ENCODE results near the gene MTHFS.
"Not testable (repeated sequence)": the region's sequence is repeated elsewhere in the genome, so short reads cannot be mapped to it uniquely, and the experiment has no call there.

The MTHFS gene

DNA sequence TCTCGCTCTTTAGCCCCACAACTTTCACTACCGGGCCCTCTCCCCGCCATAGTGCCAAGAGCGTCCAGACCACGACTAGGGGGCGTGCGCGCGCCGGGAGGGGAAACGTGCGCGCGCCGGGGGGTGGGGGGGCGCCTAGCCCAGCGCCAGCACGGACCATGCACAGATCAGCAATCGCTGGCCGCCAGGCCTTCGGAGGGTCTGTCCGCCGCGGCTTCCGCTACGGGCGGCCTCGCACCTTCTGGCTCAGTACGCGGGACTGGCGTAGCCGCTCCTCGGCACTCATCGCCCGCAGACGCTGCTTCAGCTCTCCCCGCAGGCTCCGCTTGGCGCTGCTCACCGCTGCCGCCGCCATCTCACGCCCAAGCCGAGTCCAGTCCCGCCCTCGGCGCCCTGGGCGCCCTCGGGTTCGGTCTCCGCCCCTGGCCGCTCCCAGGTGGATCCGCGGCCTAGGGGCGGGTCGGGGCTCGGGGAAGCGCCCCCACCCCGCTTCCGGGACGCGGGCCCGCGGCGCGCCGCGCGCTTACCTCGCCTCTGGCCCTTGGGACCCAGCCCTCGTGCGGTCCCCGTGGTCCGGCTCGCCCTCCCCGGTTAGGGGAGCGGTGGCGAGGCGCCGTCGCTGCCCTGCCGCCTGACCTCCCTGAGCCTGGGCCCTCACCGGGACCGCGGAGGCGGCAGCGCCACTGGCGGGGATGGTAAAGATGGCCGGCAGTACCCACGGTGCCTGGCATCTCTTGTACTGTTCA, at the start of gene MTHFS:
Gene MTHFS (minus strand): TSS at position 381 of the 746 bp plus-strand sequence. CDS start 26 bp downstream, at position 355.
- Mint-ChIP-seq H3K4me3 (peak within 1 kb of the TSS; percentile 94), H3K36me3 (peaks cover 27% of the 10 kb centered on the region), H3K27me3 (no peaks in the 10 kb centered on the region), H3K9me3 (peaks cover 3% of the 10 kb centered on the region), H3K4me1 (peaks cover 48% of the 10 kb centered on the region), H3K27ac (peak within 1 kb of the TSS; percentile 95)
- peak; percentile 94 for ATAC-seq

- no peak overlapping the region for H3K4me3 Mint-ChIP-seq
- ATAC-seq: no peak
- H3K36me3 Mint-ChIP-seq: no peaks in the 10 kb centered on the region
- H3K9me3 Mint-ChIP-seq: no peaks in the 10 kb centered on the region
- no peaks in the 10 kb centered on the region for H3K27me3 Mint-ChIP-seq
- H3K27ac Mint-ChIP-seq: no peak overlapping the region
- H3K4me1 Mint-ChIP-seq: peaks cover 29% of the 10 kb centered on the region
Observed at GRCh38 chr15:79944622-79945021, 47.8 kb upstream of the MTHFS start.

GRCh38 chr15:79943820-79944219, 47.0 kb upstream of the MTHFS start:
- no peak for ATAC-seq
- no peak overlapping the region for H3K27ac Mint-ChIP-seq
- H3K4me1 Mint-ChIP-seq: peaks cover 27% of the 10 kb centered on the region
- no peak overlapping the region for H3K4me3 Mint-ChIP-seq
- no peaks in the 10 kb centered on the region for H3K9me3 Mint-ChIP-seq
- H3K36me3 Mint-ChIP-seq: no peaks in the 10 kb centered on the region
- H3K27me3 Mint-ChIP-seq: no peaks in the 10 kb centered on the region

DNA sequence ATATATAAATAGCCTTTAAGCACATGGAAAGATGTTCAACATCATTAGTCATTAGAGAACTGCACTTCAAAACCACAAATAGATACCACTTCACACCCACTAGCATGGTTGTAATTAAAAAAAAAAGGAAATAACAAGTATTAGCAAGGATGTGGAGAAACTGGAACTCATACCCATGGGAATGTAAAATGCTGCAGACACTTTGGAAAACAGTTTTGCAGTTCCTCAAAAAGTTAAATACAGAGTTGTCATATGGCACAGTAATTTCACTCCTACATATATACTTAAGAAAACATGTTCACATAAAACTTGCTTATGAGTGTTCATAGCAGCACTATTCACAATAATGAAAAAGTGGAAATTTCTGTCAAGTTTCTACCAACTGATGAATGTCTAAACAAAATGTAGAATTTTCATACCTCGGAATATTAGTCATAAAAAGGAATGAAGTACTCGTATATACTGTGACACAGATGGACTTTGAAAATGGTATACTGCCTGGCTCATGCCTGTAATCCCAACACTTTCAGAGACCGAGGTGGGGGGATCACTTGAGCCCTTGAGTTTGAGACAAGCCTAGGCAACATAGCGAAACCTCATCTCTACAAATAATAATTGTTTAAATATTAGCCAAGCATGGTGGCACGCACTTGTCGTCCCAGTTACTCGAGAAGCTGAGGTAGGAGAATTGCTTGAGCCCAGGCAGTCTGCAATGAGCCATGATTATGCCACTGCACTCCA, 46.1 kb upstream of the MTHFS start:
- no peak overlapping the region for H3K27ac Mint-ChIP-seq
- H3K9me3 Mint-ChIP-seq: no peaks in the 10 kb centered on the region
- ATAC-seq: no peak

GRCh38 chr15:79939399-79939798, 42.6 kb upstream of the MTHFS start:
- peaks cover 7% of the 10 kb centered on the region for H3K4me1 Mint-ChIP-seq
- no peak overlapping the region for H3K27ac Mint-ChIP-seq
- no peak overlapping the region for H3K4me3 Mint-ChIP-seq
- ATAC-seq: no peak
- no peaks in the 10 kb centered on the region for H3K9me3 Mint-ChIP-seq
- H3K36me3 Mint-ChIP-seq: no peaks in the 10 kb centered on the region
- H3K27me3 Mint-ChIP-seq: no peaks in the 10 kb centered on the region

More for the DNA sequence above, 46.1 kb upstream of the MTHFS start:
- peaks cover 18% of the 10 kb centered on the region for H3K4me1 Mint-ChIP-seq
- no peak overlapping the region for H3K4me3 Mint-ChIP-seq
- H3K27me3 Mint-ChIP-seq: no peaks in the 10 kb centered on the region
- no peaks in the 10 kb centered on the region for H3K36me3 Mint-ChIP-seq

DNA sequence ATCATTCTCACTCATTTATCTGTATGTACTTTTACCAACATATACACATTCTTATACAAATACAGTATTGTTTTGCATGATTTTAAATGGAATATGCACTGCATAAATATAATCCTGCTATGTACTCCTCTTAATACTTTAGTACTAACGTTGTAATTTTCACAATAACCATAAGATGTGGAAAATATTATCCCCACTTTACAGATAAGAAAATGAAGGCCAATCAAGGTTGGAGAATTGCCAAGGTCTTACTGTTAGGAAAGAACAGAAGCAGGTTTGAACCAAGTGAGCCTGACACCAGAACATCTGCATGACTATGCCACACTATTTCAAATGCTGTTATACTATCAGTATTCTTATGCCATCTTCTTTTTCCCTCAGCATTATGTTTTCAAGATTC, 41.3 kb upstream of the MTHFS start:
- no peak for ATAC-seq
- Mint-ChIP-seq H3K27me3 (no peaks in the 10 kb centered on the region), H3K27ac (no peak overlapping the region), H3K36me3 (no peaks in the 10 kb centered on the region), H3K9me3 (no peaks in the 10 kb centered on the region), H3K4me3 (no peak overlapping the region), H3K4me1 (peaks cover 7% of the 10 kb centered on the region)

DNA sequence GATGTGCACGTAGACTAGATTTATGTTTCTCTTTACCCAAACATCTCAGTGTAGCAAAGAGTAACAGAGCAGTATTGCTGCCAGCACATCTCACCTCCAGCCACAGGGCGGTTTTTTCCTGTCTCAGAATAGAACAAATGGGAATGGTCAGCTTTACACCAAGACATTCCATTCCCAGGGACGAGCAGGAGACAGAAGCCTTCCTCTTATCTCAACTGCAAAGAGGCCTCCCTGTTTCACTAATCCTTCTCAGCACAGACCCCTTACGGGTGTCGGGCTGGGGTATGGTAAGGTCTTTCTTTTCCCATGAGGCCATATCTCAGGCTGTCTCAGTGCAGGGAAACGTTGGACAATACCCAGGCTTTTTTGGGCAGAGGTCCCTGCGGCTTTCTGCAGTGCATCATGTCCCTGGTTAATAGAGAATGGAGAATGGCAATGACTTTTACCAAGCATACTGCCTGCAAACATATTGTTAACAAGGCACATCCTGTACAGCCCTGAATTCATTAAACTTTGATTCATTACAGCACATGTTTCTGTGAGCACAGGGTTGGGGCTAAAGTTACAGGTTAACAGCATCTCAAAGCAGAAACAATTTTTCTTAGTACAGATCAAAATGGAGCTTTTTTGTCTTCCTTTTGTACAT, 38.9 kb upstream of the MTHFS start:
- H3K36me3 Mint-ChIP-seq, H3K27me3 Mint-ChIP-seq, H3K4me1 Mint-ChIP-seq, H3K4me3 Mint-ChIP-seq, H3K9me3 Mint-ChIP-seq, H3K27ac Mint-ChIP-seq, ATAC-seq: not testable (repeated sequence)

DNA sequence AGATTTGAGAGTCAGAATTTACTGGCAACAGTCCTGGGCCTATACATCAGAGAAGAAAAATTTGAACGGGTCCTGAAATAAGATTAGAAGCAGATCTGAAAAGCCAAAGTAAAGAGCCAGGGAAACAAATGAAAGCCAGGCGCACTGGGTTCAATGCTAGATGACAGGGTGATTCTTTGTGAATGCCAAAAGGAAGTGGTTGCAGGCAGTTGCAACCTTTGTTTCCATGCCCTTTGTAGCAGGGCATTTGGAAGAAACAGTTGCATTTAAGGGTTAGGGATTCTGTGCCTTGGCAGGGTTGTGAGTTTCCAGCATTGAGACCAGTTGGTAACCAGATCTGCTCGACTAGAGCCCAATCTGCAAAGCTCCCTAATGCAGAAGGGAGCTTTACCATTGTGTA, 36.4 kb upstream of the MTHFS start:
- Mint-ChIP-seq H3K9me3 (no peaks in the 10 kb centered on the region), H3K4me1 (no peaks in the 10 kb centered on the region), H3K36me3 (no peaks in the 10 kb centered on the region), H3K4me3 (no peak overlapping the region), H3K27ac (no peak overlapping the region), H3K27me3 (no peaks in the 10 kb centered on the region)
- ATAC-seq: no peak

DNA sequence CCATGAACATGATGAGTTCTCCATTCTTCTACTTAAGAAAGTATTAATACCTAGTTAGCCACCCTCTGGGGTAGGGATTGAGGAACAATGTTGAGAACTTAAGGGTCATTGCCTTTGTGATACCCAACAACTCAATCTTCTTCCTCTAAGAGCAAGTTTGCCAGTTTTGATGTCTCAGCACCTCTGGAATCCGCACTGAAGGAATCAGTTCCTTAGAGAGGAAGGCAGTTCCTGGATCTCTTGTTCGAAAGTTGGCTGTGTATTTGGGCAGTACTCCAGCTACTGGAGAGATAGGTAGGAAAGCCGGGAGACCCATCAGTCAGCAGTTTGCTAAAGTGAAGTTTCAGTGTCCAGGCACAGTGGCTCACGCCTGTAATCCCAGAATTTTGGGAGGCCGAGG, 35.6 kb upstream of the MTHFS start:
- H3K4me3 Mint-ChIP-seq: no peak overlapping the region
- ATAC-seq: no peak
- no peaks in the 10 kb centered on the region for H3K9me3 Mint-ChIP-seq
- H3K27me3 Mint-ChIP-seq: no peaks in the 10 kb centered on the region
- no peaks in the 10 kb centered on the region for H3K4me1 Mint-ChIP-seq
- no peaks in the 10 kb centered on the region for H3K36me3 Mint-ChIP-seq
- H3K27ac Mint-ChIP-seq: no peak overlapping the region

- H3K4me1 Mint-ChIP-seq: no peaks in the 10 kb centered on the region
- no peak for ATAC-seq
- H3K4me3 Mint-ChIP-seq: no peak overlapping the region
- no peaks in the 10 kb centered on the region for H3K36me3 Mint-ChIP-seq
- H3K9me3 Mint-ChIP-seq: no peaks in the 10 kb centered on the region
- no peaks in the 10 kb centered on the region for H3K27me3 Mint-ChIP-seq
- H3K27ac Mint-ChIP-seq: no peak overlapping the region
Observed at GRCh38 chr15:79930516-79930915, 33.7 kb upstream of the MTHFS start.

- H3K4me1 Mint-ChIP-seq: no peaks in the 10 kb centered on the region
- no peak for ATAC-seq
- no peaks in the 10 kb centered on the region for H3K36me3 Mint-ChIP-seq
- no peak overlapping the region for H3K4me3 Mint-ChIP-seq
- no peaks in the 10 kb centered on the region for H3K9me3 Mint-ChIP-seq
- H3K27me3 Mint-ChIP-seq: no peaks in the 10 kb centered on the region
- H3K27ac Mint-ChIP-seq: no peak overlapping the region
Observed at GRCh38 chr15:79929412-79929811, 32.6 kb upstream of the MTHFS start.

GRCh38 chr15:79926116-79926515, 29.3 kb upstream of the MTHFS start:
- not testable (repeated sequence) for H3K27ac Mint-ChIP-seq, H3K4me3 Mint-ChIP-seq, H3K9me3 Mint-ChIP-seq, ATAC-seq, H3K27me3 Mint-ChIP-seq
- Mint-ChIP-seq H3K4me1 (peaks cover 21% of the 10 kb centered on the region), H3K36me3 (peaks cover 18% of the 10 kb centered on the region)

- H3K9me3 Mint-ChIP-seq: peaks cover 6% of the 10 kb centered on the region
- H3K4me1 Mint-ChIP-seq: peaks cover 21% of the 10 kb centered on the region
Observed at GRCh38 chr15:79924379-79924778, 27.6 kb upstream of the MTHFS start.

DNA sequence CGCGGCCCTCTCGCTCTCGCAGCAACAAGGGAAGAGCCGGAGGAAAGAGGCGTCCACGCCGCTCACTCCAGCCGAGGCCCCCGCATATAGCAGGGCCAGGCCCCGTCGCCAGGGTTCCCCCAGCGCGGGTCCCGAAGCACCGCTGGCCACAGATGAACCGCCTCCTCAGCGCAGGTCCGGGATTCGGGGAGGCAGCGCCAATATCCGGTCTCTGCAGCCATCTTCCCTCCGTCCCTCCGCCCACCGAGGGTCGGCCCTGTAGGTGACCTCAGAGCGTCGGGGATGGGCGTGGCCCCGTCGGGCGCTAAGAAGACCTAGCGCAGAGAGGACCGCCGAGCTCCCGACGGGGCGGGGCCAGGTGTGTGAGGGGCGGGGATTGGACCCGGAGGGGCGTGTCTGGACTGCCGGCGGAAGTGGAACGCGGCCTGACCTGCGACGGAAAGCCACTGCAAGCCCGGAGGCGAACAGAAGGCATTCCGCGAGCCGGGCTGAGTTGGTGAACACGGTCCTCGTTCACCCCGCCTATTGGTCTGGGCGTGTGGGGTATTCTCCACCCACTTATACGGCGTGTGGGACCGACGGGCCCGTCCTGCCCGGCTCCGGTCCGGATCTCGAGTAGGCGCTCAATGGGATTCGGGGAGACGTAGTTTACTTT, 26.8 kb upstream of the MTHFS start:
- Mint-ChIP-seq H3K4me3 (peak overlapping the region; percentile 95), H3K4me1 (peaks cover 21% of the 10 kb centered on the region), H3K27ac (peak overlapping the region; percentile 97), H3K9me3 (peaks cover 11% of the 10 kb centered on the region), H3K36me3 (peaks cover 36% of the 10 kb centered on the region), H3K27me3 (no peaks in the 10 kb centered on the region)
- peak; percentile 99 for ATAC-seq

More at GRCh38 chr15:79924379-79924778, 27.6 kb upstream of the MTHFS start:
- peak overlapping the region; percentile 97 for H3K27ac Mint-ChIP-seq
- H3K4me3 Mint-ChIP-seq: peak overlapping the region; percentile 41
- no peaks in the 10 kb centered on the region for H3K27me3 Mint-ChIP-seq
- peaks cover 28% of the 10 kb centered on the region for H3K36me3 Mint-ChIP-seq
- ATAC-seq: no peak

GRCh38 chr15:79923079-79923514, 26.3 kb upstream of the MTHFS start:
- Mint-ChIP-seq H3K36me3 (peaks cover 41% of the 10 kb centered on the region), H3K4me3 (peak overlapping the region; percentile 95), H3K4me1 (peaks cover 21% of the 10 kb centered on the region), H3K9me3 (peaks cover 13% of the 10 kb centered on the region), H3K27me3 (no peaks in the 10 kb centered on the region), H3K27ac (peak overlapping the region; percentile 97)
- peak; percentile 75 for ATAC-seq

Data from stimulated activated memory B cell treated with anti-CD40 and anti-IgM and Interleukin-4, amounts not matched to agents 10 μg/mL and 1 μg/mL and 100 μg/mL, for 72 hours (primary cell).